GM23338 (cell line): ENCODE results near the gene MFGE8. TPM values are rescaled to one million over a fixed set of nuclear protein-coding genes. Genes with fewer than 3 reads are reported as not detected.

ENCODE experiments used
- ATAC-seq: fragments of 200-7000 bp; cut with Tn5 transposase; 3 replicates; pipeline ENCODE4 v1.9.1; 2020
- DNase-seq: peaks from one replicate; pipeline ENCODE4 v3.0.0-alpha.2; 2015; ENCODE audit warnings: low spot score
- H2AFZ ChIP-seq: fragments of 200-600 bp; sonication (generic); 2 replicates; pipeline ENCODE4 v1.8.0; 2016; ENCODE audit warnings: antibody characterized with exemption, mild to moderate bottlenecking, moderate library complexity
- H3F3A ChIP-seq: fragments of 200-600 bp; sonication (generic); replicated peaks from 2 replicates; pipeline ENCODE4 v1.8.0; 2017; ENCODE audit warnings: antibody characterized with exemption, mixed run types, low read depth
- H3K27ac ChIP-seq: fragments of 200-600 bp; sonication (generic); 2 replicates; pipeline ENCODE4 v1.6.1; 2016; ENCODE audit warnings: low read depth
- H3K27me3 ChIP-seq: fragments of 200-600 bp; sonication (generic); 2 replicates; pipeline ENCODE4 v1.8.0; 2016; ENCODE audit warnings: mild to moderate bottlenecking, mixed run types, moderate library complexity; ENCODE audit not compliant: insufficient read depth
- H3K36me3 ChIP-seq: fragments of 200-600 bp; sonication (generic); 2 replicates; pipeline ENCODE4 v1.8.0; 2016; ENCODE audit warnings: mild to moderate bottlenecking; ENCODE audit not compliant: insufficient read depth
- H3K4me1 ChIP-seq: fragments of 200-600 bp; sonication (generic); 2 replicates; pipeline ENCODE4 v1.8.0; 2016; ENCODE audit warnings: mild to moderate bottlenecking, moderate library complexity; ENCODE audit not compliant: insufficient read depth
- H3K4me2 ChIP-seq: fragments of 200-600 bp; sonication (generic); 2 replicates; pipeline ENCODE4 v1.7.1; 2017; ENCODE audit warnings: mixed run types
- H3K4me3 ChIP-seq: fragments of 200-600 bp; sonication (generic); 2 replicates; pipeline ENCODE4 v1.6.1; 2016; ENCODE audit warnings: mixed run types
- H3K79me2 ChIP-seq: fragments of 200-600 bp; sonication (generic); replicated peaks from 2 replicates; pipeline ENCODE4 v1.8.0; 2017; ENCODE audit warnings: mild to moderate bottlenecking; ENCODE audit not compliant: insufficient read depth
- H3K9me2 ChIP-seq: fragments of 200-600 bp; sonication (generic); 2 replicates; pipeline ENCODE4 v1.8.0; 2017; ENCODE audit not compliant: insufficient read depth
- H4K20me1 ChIP-seq: fragments of 200-600 bp; sonication (generic); replicated peaks from 2 replicates; pipeline ENCODE4 v1.8.0; 2017; ENCODE audit warnings: mild to moderate bottlenecking; ENCODE audit not compliant: insufficient read depth
- H3K27ac Mint-ChIP-seq: 2 replicates; pipeline ENCODE4 v1.8.0; 2020; ENCODE audit warnings: inconsistent platforms, mild to moderate bottlenecking, moderate library complexity, mixed read lengths
- H3K27me3 Mint-ChIP-seq: 3 replicates; pipeline ENCODE4 v1.8.0; 2022; ENCODE audit warnings: low read depth, mild to moderate bottlenecking, moderate library complexity, mixed read lengths, inconsistent platforms; ENCODE audit not compliant: insufficient read depth, poor library complexity
- H3K36me3 Mint-ChIP-seq: 3 replicates; pipeline ENCODE4 v1.8.0; 2021; ENCODE audit warnings: low read depth, mild to moderate bottlenecking, inconsistent platforms, moderate library complexity, mixed read lengths
- H3K4me1 Mint-ChIP-seq: 3 replicates; pipeline ENCODE4 v1.8.0; 2020; ENCODE audit warnings: mild to moderate bottlenecking, inconsistent platforms, mixed read lengths
- H3K4me3 Mint-ChIP-seq: 3 replicates; pipeline ENCODE4 v1.8.0; 2021; ENCODE audit warnings: moderate library complexity, mild to moderate bottlenecking, inconsistent platforms, mixed read lengths
- H3K9me3 Mint-ChIP-seq: 3 replicates; pipeline ENCODE4 v1.8.0; 2020; ENCODE audit warnings: moderate library complexity, mild to moderate bottlenecking, inconsistent platforms, mixed read lengths
- CREB1 ChIP-seq: fragments of 250-450 bp; sonication (Bioruptor Pico); IDR thresholded peaks from 2 replicates; pipeline ENCODE4 v1.5.0; 2020; ENCODE audit warnings: low read depth, mild to moderate bottlenecking, moderate library complexity
- CTCF ChIP-seq, 2 experiments: fragments of 200-600 bp in 1 of 2; sonication (generic) in 1 of 2; conservative IDR thresholded peaks; 2 replicates each; pipeline versions ENCODE4 v1.5.1 to v1.6.1; 2016 to 2017; ENCODE audit warnings: antibody characterized with exemption in 2 of 2, low read depth in 2 of 2, mild to moderate bottlenecking in 2 of 2, moderate library complexity in 1 of 2
- EZH2 ChIP-seq: fragments of 200-600 bp; sonication (generic); IDR thresholded peaks from one replicate; pipeline ENCODE4 v1.8.0; 2017; ENCODE audit warnings: antibody characterized with exemption, mild to moderate bottlenecking, low read depth; ENCODE audit not compliant: unreplicated experiment
- EZH2phosphoT487 ChIP-seq: fragments of 200-600 bp; sonication (generic); IDR thresholded peaks from one replicate; pipeline ENCODE4 v1.8.1; 2018; ENCODE audit warnings: antibody characterized with exemption; ENCODE audit not compliant: unreplicated experiment
- JUNB ChIP-seq: IDR thresholded peaks from one replicate; pipeline ENCODE4 v1.6.1; 2016; ENCODE audit warnings: antibody characterized with exemption; ENCODE audit not compliant: unreplicated experiment
- NANOG ChIP-seq: IDR thresholded peaks from 2 replicates; pipeline ENCODE4 v1.6.1; 2016; ENCODE audit warnings: antibody characterized with exemption, borderline replicate concordance
- POLR2AphosphoS5 ChIP-seq: IDR thresholded peaks from 2 replicates; pipeline ENCODE4 v1.6.1; 2016; ENCODE audit warnings: antibody characterized with exemption, low read depth
- REST ChIP-seq: IDR thresholded peaks from one replicate; pipeline ENCODE4 v1.6.1; 2018; ENCODE audit warnings: antibody characterized with exemption; ENCODE audit not compliant: unreplicated experiment
- STAT1 ChIP-seq: IDR thresholded peaks from one replicate; pipeline ENCODE4 v1.6.1; 2016; ENCODE audit warnings: antibody characterized with exemption; ENCODE audit not compliant: unreplicated experiment
- ZNF114 ChIP-seq: fragments of 250-450 bp; sonication (Bioruptor Pico); IDR thresholded peaks from 2 replicates; pipeline ENCODE4 v1.5.0; 2020; ENCODE audit warnings: mild to moderate bottlenecking, moderate library complexity
- ZNF331 ChIP-seq: fragments of 250-450 bp; sonication (Bioruptor Pico); IDR thresholded peaks from 2 replicates; pipeline ENCODE4 v1.5.0; 2020; ENCODE audit warnings: low read depth, mild to moderate bottlenecking, moderate library complexity
- polyA plus RNA-seq: library from polyadenylated mRNA; unstranded; fragments of >200 nt; fragmentation: Nextera tagmentation; extraction: Ambion mirVana; gene quantifications from 2 replicates; pipeline ENCODE4 v1.2.1, GENCODE V29; 2016
- total RNA-seq: library from RNA; depleted of rRNA; stranded (reverse); fragments of >200 nt; shearing (Covaris generic); gene quantifications from 2 replicates; pipeline ENCODE4 v1.2.3, GENCODE V29; 2014
- TF ChIP-seq, protein P1 (sequence below): fragments of 250-450 bp; sonication (Bioruptor Pico); IDR thresholded peaks from 2 replicates; pipeline ENCODE4 v1.5.0; 2020; ENCODE audit warnings: mild to moderate bottlenecking, moderate library complexity
- TF ChIP-seq, protein P2 (sequence below): IDR thresholded peaks from 2 replicates; pipeline ENCODE4 v1.6.1; 2016; ENCODE audit warnings: antibody characterized with exemption

The MFGE8 gene
- total and polyA plus RNA-seq, 2 experiments from 2014 or later: 279 to 671 TPM

DNA sequence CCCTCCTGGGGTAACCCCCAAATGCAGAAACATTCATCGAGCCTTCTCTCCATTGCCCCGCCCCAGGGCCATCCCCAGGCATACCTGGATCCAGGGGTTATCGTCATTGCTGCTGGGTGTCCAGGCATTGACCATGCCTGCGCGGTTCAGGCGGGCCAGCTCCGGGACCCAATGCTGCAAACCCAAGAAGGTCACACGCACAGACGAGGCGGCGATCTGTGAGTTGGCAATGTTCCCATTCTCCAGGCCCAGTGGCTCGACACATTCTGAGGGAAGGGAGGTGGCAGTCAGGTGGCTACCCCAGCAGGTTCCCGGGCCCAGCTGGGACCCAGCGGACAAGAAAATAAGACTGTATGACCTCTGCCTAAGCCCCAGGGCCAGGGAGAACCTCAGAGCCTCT is 6.1 kb downstream of the MFGE8 start:
- no peak overlapping the region; the same call in 2 of the 3 replicates for H3K4me3 Mint-ChIP-seq
- peaks cover 60% of the 10 kb centered on the region for H3K79me2 ChIP-seq
- H3K27me3 Mint-ChIP-seq: peaks cover 29% of the 10 kb centered on the region
- H3K4me1 ChIP-seq: peaks cover 31% of the 10 kb centered on the region
- no peaks in the 10 kb centered on the region for H3K27me3 ChIP-seq
- peaks cover 76% of the 10 kb centered on the region for H3K4me1 Mint-ChIP-seq
- H3K4me3 ChIP-seq: no peak overlapping the region
- no peak for DNase-seq
- no peak overlapping the region for H2AFZ ChIP-seq
- peaks cover 100% of the 10 kb centered on the region for H3K36me3 Mint-ChIP-seq
- no peaks in the 10 kb centered on the region for H3K9me2 ChIP-seq
- 0 out of 2 replicates have a peak overlapping the region, but pooled peaks have one; percentile 19 for H3K27ac ChIP-seq
- TF ChIP-seq, protein P1, sequence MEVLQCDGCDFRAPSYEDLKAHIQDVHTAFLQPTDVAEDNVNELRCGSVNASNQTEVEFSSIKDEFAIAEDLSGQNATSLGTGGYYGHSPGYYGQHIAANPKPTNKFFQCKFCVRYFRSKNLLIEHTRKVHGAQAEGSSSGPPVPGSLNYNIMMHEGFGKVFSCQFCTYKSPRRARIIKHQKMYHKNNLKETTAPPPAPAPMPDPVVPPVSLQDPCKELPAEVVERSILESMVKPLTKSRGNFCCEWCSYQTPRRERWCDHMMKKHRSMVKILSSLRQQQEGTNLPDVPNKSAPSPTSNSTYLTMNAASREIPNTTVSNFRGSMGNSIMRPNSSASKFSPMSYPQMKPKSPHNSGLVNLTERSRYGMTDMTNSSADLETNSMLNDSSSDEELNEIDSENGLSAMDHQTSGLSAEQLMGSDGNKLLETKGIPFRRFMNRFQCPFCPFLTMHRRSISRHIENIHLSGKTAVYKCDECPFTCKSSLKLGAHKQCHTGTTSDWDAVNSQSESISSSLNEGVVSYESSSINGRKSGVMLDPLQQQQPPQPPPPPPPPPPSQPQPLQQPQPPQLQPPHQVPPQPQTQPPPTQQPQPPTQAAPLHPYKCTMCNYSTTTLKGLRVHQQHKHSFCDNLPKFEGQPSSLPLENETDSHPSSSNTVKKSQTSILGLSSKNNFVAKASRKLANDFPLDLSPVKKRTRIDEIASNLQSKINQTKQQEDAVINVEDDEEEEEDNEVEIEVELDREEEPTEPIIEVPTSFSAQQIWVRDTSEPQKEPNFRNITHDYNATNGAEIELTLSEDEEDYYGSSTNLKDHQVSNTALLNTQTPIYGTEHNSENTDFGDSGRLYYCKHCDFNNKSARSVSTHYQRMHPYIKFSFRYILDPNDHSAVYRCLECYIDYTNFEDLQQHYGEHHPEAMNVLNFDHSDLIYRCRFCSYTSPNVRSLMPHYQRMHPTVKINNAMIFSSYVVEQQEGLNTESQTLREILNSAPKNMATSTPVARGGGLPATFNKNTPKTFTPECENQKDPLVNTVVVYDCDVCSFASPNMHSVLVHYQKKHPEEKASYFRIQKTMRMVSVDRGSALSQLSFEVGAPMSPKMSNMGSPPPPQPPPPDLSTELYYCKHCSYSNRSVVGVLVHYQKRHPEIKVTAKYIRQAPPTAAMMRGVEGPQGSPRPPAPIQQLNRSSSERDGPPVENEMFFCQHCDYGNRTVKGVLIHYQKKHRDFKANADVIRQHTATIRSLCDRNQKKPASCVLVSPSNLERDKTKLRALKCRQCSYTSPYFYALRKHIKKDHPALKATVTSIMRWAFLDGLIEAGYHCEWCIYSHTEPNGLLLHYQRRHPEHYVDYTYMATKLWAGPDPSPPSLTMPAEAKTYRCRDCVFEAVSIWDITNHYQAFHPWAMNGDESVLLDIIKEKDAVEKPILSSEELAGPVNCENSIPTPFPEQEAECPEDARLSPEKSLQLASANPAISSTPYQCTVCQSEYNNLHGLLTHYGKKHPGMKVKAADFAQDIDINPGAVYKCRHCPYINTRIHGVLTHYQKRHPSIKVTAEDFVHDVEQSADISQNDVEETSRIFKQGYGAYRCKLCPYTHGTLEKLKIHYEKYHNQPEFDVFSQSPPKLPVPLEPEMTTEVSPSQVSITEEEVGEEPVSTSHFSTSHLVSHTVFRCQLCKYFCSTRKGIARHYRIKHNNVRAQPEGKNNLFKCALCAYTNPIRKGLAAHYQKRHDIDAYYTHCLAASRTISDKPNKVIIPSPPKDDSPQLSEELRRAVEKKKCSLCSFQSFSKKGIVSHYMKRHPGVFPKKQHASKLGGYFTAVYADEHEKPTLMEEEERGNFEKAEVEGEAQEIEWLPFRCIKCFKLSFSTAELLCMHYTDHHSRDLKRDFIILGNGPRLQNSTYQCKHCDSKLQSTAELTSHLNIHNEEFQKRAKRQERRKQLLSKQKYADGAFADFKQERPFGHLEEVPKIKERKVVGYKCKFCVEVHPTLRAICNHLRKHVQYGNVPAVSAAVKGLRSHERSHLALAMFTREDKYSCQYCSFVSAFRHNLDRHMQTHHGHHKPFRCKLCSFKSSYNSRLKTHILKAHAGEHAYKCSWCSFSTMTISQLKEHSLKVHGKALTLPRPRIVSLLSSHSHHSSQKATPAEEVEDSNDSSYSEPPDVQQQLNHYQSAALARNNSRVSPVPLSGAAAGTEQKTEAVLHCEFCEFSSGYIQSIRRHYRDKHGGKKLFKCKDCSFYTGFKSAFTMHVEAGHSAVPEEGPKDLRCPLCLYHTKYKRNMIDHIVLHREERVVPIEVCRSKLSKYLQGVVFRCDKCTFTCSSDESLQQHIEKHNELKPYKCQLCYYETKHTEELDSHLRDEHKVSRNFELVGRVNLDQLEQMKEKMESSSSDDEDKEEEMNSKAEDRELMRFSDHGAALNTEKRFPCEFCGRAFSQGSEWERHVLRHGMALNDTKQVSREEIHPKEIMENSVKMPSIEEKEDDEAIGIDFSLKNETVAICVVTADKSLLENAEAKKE (CRISPR knock-in tag): no peak
- no peak for TF ChIP-seq EZH2
- no peak for TF ChIP-seq NANOG
- TF ChIP-seq REST: no peak
- TF ChIP-seq ZNF331 (CRISPR knock-in tag): no peak
- no peak for TF ChIP-seq CTCF (conservative IDR thresholded peaks at IDR 0.05; ENCODE audit: low read depth in 2 of 2)
- no peak for TF ChIP-seq EZH2phosphoT487
- no peak for TF ChIP-seq CREB1 (CRISPR knock-in tag)
- no peak for TF ChIP-seq ZNF114 (CRISPR knock-in tag)
- TF ChIP-seq POLR2AphosphoS5: no peak; the same call in 1 of the 2 replicates
- TF ChIP-seq, protein P2, sequence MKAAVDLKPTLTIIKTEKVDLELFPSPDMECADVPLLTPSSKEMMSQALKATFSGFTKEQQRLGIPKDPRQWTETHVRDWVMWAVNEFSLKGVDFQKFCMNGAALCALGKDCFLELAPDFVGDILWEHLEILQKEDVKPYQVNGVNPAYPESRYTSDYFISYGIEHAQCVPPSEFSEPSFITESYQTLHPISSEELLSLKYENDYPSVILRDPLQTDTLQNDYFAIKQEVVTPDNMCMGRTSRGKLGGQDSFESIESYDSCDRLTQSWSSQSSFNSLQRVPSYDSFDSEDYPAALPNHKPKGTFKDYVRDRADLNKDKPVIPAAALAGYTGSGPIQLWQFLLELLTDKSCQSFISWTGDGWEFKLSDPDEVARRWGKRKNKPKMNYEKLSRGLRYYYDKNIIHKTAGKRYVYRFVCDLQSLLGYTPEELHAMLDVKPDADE: no peak
- no peak for TF ChIP-seq STAT1
- TF ChIP-seq JUNB: no peak
- no peaks in the 10 kb centered on the region for H3K9me3 Mint-ChIP-seq
- H3K27ac Mint-ChIP-seq: 0 out of 2 replicates have a peak overlapping the region, but pooled peaks have one; percentile 27
- peaks cover 68% of the 10 kb centered on the region for H3K36me3 ChIP-seq
- no peak for ATAC-seq
- peaks cover 55% of the 10 kb centered on the region for H4K20me1 ChIP-seq
- H3K4me2 ChIP-seq: no peak overlapping the region
- H3F3A ChIP-seq: peaks cover 38% of the 10 kb centered on the region
